H9 (cell line): ENCODE results near the gene MICOS13. TPM values are rescaled to one million over a fixed set of nuclear protein-coding genes. Genes with fewer than 3 reads are reported as not detected.

ENCODE experiments used
- DNase-seq: peaks from one replicate; pipeline ENCODE4 v3.0.0-alpha.2; 2017
- H2AFZ ChIP-seq: one replicate; pipeline ENCODE4 v1.6.1; 2013; ENCODE audit warnings: mild to moderate bottlenecking, low read length, control low read depth, moderate library complexity
- H2AK5ac ChIP-seq: 2 replicates; pipeline ENCODE4 v1.6.1; 2013; ENCODE audit warnings: low read length, control low read depth, mixed read lengths; ENCODE audit not compliant: insufficient read length
- H2BK120ac ChIP-seq: one replicate; pipeline ENCODE4 v1.6.1; 2013; ENCODE audit warnings: low read depth, mild to moderate bottlenecking, low read length, control low read depth, inconsistent platforms; ENCODE audit not compliant: poor library complexity, severe bottlenecking
- H2BK12ac ChIP-seq: 2 replicates; pipeline ENCODE4 v1.6.1; 2013; ENCODE audit warnings: low read length, control low read depth, mixed read lengths, low read depth; ENCODE audit not compliant: insufficient read length
- H2BK15ac ChIP-seq: 2 replicates; pipeline ENCODE4 v1.6.1; 2013; ENCODE audit warnings: low read depth, low read length, control low read depth
- H2BK20ac ChIP-seq: one replicate; pipeline ENCODE4 v1.6.1; 2013; ENCODE audit warnings: low read depth, mild to moderate bottlenecking, low read length, control low read depth, inconsistent platforms; ENCODE audit not compliant: poor library complexity, severe bottlenecking
- H2BK5ac ChIP-seq: 2 replicates; pipeline ENCODE4 v1.6.1; 2013; ENCODE audit warnings: low read length, control low read depth, mixed read lengths; ENCODE audit not compliant: insufficient read length
- H3K14ac ChIP-seq: 2 replicates; pipeline ENCODE4 v1.6.1; 2013; ENCODE audit warnings: low read length, control low read depth; ENCODE audit not compliant: insufficient read depth
- H3K18ac ChIP-seq: 2 replicates; pipeline ENCODE4 v1.6.1; 2013; ENCODE audit warnings: low read depth, mild to moderate bottlenecking, mixed read lengths, low read length, control low read depth; ENCODE audit not compliant: insufficient read length
- H3K23ac ChIP-seq: 2 replicates; pipeline ENCODE4 v1.6.1; 2013; ENCODE audit warnings: low read length, control low read depth, mixed read lengths, low read depth; ENCODE audit not compliant: insufficient read length
- H3K23me2 ChIP-seq: 2 replicates; pipeline ENCODE4 v1.6.1; 2013; ENCODE audit warnings: low read depth, mild to moderate bottlenecking, mixed read lengths, low read length, control low read depth; ENCODE audit not compliant: insufficient read length, poor library complexity, severe bottlenecking
- H3K27ac ChIP-seq: 2 replicates; pipeline ENCODE4 v1.5.1; 2013; ENCODE audit warnings: low read length, control low read depth, mixed read lengths, low read depth; ENCODE audit not compliant: insufficient read length
- H3K27me3 ChIP-seq: 2 replicates; pipeline ENCODE4 v1.6.1; 2013; ENCODE audit warnings: low read length, control low read depth, inconsistent platforms; ENCODE audit not compliant: insufficient read depth
- H3K4ac ChIP-seq: 2 replicates; pipeline ENCODE4 v1.6.1; 2013; ENCODE audit warnings: low read depth, mild to moderate bottlenecking, control low read depth, inconsistent platforms, low read length, moderate library complexity
- H3K4me1 ChIP-seq: 2 replicates; pipeline ENCODE4 v1.6.1; 2013; ENCODE audit warnings: low read length, control low read depth, inconsistent platforms; ENCODE audit not compliant: insufficient read depth
- H3K4me2 ChIP-seq: 2 replicates; pipeline ENCODE4 v1.6.1; 2013; ENCODE audit warnings: low read length, control low read depth, mixed read lengths; ENCODE audit not compliant: insufficient read length, insufficient read depth
- H3K56ac ChIP-seq: 2 replicates; pipeline ENCODE4 v1.6.1; 2013; ENCODE audit warnings: low read depth, mild to moderate bottlenecking, mixed read lengths, low read length, control low read depth; ENCODE audit not compliant: insufficient read length
- H3K79me1 ChIP-seq: 2 replicates; pipeline ENCODE4 v1.6.1; 2013; ENCODE audit warnings: low read depth, mild to moderate bottlenecking, moderate library complexity, low read length, control low read depth, inconsistent platforms; ENCODE audit not compliant: insufficient read depth, poor library complexity, severe bottlenecking
- H3K79me2 ChIP-seq: 2 replicates; pipeline ENCODE4 v1.6.1; 2013; ENCODE audit warnings: low read length, control low read depth, inconsistent platforms; ENCODE audit not compliant: insufficient read depth
- H3K9ac ChIP-seq: 2 replicates; pipeline ENCODE4 v1.6.1; 2013; ENCODE audit warnings: low read length, control low read depth, mixed read lengths; ENCODE audit not compliant: insufficient read length; ENCODE audit errors: extremely low read depth
- H3K9me3 ChIP-seq: one replicate; pipeline ENCODE4 v1.6.1; 2013; ENCODE audit warnings: low read depth, low read length, inconsistent platforms; ENCODE audit not compliant: control insufficient read depth
- H3T11ph ChIP-seq: one replicate; pipeline ENCODE4 v1.6.1; 2013; ENCODE audit warnings: mild to moderate bottlenecking, low read length, control low read depth, inconsistent platforms
- H4K20me1 ChIP-seq: one replicate; pipeline ENCODE4 v1.6.1; 2013; ENCODE audit not compliant: control insufficient read depth, insufficient read length, insufficient read depth
- H4K5ac ChIP-seq: 2 replicates; pipeline ENCODE4 v1.6.1; 2013; ENCODE audit warnings: low read depth, mild to moderate bottlenecking, mixed read lengths, low read length, control low read depth; ENCODE audit not compliant: insufficient read length
- H4K8ac ChIP-seq: replicated peaks from 2 replicates; pipeline ENCODE4 v1.6.1; 2013; ENCODE audit warnings: low read length, control low read depth, mixed read lengths, low read depth; ENCODE audit not compliant: insufficient read length
- H4K91ac ChIP-seq: 2 replicates; pipeline ENCODE4 v1.6.1; 2013; ENCODE audit warnings: low read depth, mild to moderate bottlenecking, moderate library complexity, mixed read lengths, low read length, control low read depth; ENCODE audit not compliant: insufficient read length
- H3K27ac Mint-ChIP-seq, 3 experiments: 2 replicates in 2 of 3; 3 replicates in 1 of 3; pipeline ENCODE4 v1.8.0; 2020 to 2021; ENCODE audit warnings: mixed read lengths in 3 of 3, mild to moderate bottlenecking in 1 of 3, moderate library complexity in 1 of 3
- H3K27me3 Mint-ChIP-seq: 2 replicates; pipeline ENCODE4 v1.8.0; 2021; ENCODE audit warnings: low read depth, mild to moderate bottlenecking, moderate library complexity, mixed read lengths
- H3K36me3 Mint-ChIP-seq, 3 experiments: 2 replicates in 2 of 3; 3 replicates in 1 of 3; pipeline ENCODE4 v1.8.0; 2020 to 2021; ENCODE audit warnings: low read depth in 3 of 3, mixed read lengths in 3 of 3; ENCODE audit not compliant: insufficient read depth in 1 of 3
- H3K4me1 Mint-ChIP-seq, 2 experiments: 2 replicates each; pipeline ENCODE4 v1.8.0; 2020; ENCODE audit warnings: mixed read lengths in 2 of 2
- H3K4me3 Mint-ChIP-seq, 2 experiments: 2 replicates in 1 of 2; 3 replicates in 1 of 2; pipeline ENCODE4 v1.8.0; 2020 to 2021; ENCODE audit warnings: mild to moderate bottlenecking in 2 of 2, mixed read lengths in 2 of 2, moderate library complexity in 1 of 2
- H3K9me3 Mint-ChIP-seq, 2 experiments: 2 replicates in 1 of 2; 3 replicates in 1 of 2; pipeline ENCODE4 v1.8.0; 2020; ENCODE audit warnings: mild to moderate bottlenecking in 2 of 2, mixed read lengths in 2 of 2, moderate library complexity in 1 of 2
- WGBS: extraction: QIAGEN DNeasy Blood & Tissue Kit; methylation state at CpG from one replicate; pipeline ENCODE4 v1.1.7; 2013; ENCODE audit warnings: missing lambda C conversion rate, low lambda C conversion rate, mixed read lengths; ENCODE audit not compliant: insufficient read length; ENCODE audit errors: extremely low coverage; 5-methylcytosine and 5-hydroxymethylcytosine counted together
- total RNA-seq: library from RNA; stranded (reverse); gene quantifications from 2 replicates; pipeline ENCODE4 v1.2.1, GENCODE V29; 2021
- TF ChIP-seq, protein P1 (sequence below): fragments of 200-600 bp; sonication (generic); conservative IDR thresholded peaks from 3 replicates; pipeline ENCODE4 v1.8.0; 2021; ENCODE audit warnings: antibody characterized with exemption, mild to moderate bottlenecking

The MICOS13 gene
- total RNA-seq, 1 experiment from 2014 or later = 23.8 TPM

DNA sequence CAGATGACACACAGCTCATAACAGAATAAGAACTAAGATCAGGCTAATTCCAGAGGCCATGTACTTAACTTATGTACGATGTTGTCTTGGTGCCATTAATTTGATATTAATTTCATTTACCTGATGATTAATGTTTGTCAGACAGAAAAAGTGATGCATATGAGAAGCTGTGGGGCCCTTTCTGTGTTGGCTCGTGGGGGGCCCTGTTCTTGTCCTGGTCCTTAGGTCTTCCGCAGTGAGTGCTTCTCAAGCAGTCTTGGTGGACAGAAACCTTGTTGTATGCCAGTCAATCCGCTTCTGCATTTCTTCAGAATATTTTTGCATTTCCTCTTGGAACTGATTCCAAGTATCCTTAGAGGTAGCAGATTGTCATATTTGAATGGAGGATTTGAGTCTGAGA is 37.3 kb downstream of the MICOS13 start:
- Histone ChIP-seq H3T11ph (no peak overlapping the region), H3K56ac (no peak overlapping the region), H3K9me3 (no peaks in the 10 kb centered on the region), H2BK12ac (no peak overlapping the region), H3K18ac (no peak overlapping the region), H2BK120ac (no peak overlapping the region), H3K27ac (no peak overlapping the region), H4K20me1 (no peaks in the 10 kb centered on the region), H3K9ac (no peak overlapping the region), H3K4ac (no peak overlapping the region), H2BK20ac (no peak overlapping the region), H3K4me1 (no peaks in the 10 kb centered on the region), H2AFZ (no peak overlapping the region), H4K8ac (no peak overlapping the region), H3K4me2 (no peak overlapping the region), H4K91ac (no peak overlapping the region), H3K23me2 (no peaks in the 10 kb centered on the region), H2BK15ac (no peak overlapping the region), H2BK5ac (no peak overlapping the region), H3K79me2 (peaks cover 12% of the 10 kb centered on the region; the same call in 1 of the 2 replicates), H3K27me3 (no peaks in the 10 kb centered on the region), H4K5ac (no peak overlapping the region), H2AK5ac (no peak overlapping the region), H3K79me1 (peaks cover 7% of the 10 kb centered on the region), H3K23ac (no peak overlapping the region), H3K14ac (no peak overlapping the region)
- no peak overlapping the region for H3K4me3 Mint-ChIP-seq
- no CpG with 5 or more reads among the region's 4 CpGs for whole genome bisulfite sequencing
- peaks cover 0 to 2% of the 10 kb centered on the region in 2 experiments; a peak in 2 of 4 replicates for H3K4me1 Mint-ChIP-seq
- peaks cover 38 to 77% (median 72%) of the 10 kb centered on the region in 3 experiments; a peak in 6 of 7 replicates for H3K36me3 Mint-ChIP-seq
- no peak overlapping the region for H3K27ac Mint-ChIP-seq
- TF ChIP-seq, protein P1, sequence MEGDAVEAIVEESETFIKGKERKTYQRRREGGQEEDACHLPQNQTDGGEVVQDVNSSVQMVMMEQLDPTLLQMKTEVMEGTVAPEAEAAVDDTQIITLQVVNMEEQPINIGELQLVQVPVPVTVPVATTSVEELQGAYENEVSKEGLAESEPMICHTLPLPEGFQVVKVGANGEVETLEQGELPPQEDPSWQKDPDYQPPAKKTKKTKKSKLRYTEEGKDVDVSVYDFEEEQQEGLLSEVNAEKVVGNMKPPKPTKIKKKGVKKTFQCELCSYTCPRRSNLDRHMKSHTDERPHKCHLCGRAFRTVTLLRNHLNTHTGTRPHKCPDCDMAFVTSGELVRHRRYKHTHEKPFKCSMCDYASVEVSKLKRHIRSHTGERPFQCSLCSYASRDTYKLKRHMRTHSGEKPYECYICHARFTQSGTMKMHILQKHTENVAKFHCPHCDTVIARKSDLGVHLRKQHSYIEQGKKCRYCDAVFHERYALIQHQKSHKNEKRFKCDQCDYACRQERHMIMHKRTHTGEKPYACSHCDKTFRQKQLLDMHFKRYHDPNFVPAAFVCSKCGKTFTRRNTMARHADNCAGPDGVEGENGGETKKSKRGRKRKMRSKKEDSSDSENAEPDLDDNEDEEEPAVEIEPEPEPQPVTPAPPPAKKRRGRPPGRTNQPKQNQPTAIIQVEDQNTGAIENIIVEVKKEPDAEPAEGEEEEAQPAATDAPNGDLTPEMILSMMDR = no peak
- no peaks in the 10 kb centered on the region for H3K9me3 Mint-ChIP-seq
- no peak for DNase-seq
- H3K27me3 Mint-ChIP-seq = no peaks in the 10 kb centered on the region
